H1 (cell line): ENCODE results near the gene SYNE4. TPM values are rescaled to one million over a fixed set of nuclear protein-coding genes. Genes with fewer than 3 reads are reported as not detected.

Experiments used
- ATF2 ChIP-seq: IDR thresholded peaks from 2 replicates; pipeline ENCODE4 v1.6.1; 2012; ENCODE audit warnings: low read length, inconsistent platforms
- MAX ChIP-seq: IDR thresholded peaks from 2 replicates; pipeline ENCODE4 v1.6.1; 2012; ENCODE audit warnings: inconsistent platforms
- POLR2A ChIP-seq, 2 experiments: IDR thresholded peaks; 1 replicate in 1 of 2; 2 replicates in 1 of 2; pipeline ENCODE4 v1.6.1; 2011; ENCODE audit warnings: low read depth in 2 of 2, low read length in 2 of 2, mild to moderate bottlenecking in 2 of 2; ENCODE audit errors: control extremely low read depth in 1 of 2
- polyA plus RNA-seq, 7 experiments: library from polyadenylated mRNA; depleted of rRNA in 3 of 7; stranded (reverse) in 5 of 7; unstranded in 2 of 7; fragments of >200 nt in 5 of 7; fragments of 200-250 nt in 2 of 7; gene quantifications; 1 replicate in 5 of 7; 2 replicates in 1 of 7; 4 replicates in 1 of 7; pipeline versions ENCODE4 v1.2.1 to v1.2.3, GENCODE V29; 2011 to 2013; ENCODE audit warnings: missing spikeins in 2 of 7, mixed read lengths in 2 of 7
- total RNA-seq: library from RNA; stranded (reverse); fragmentation: NEBNext Ultra II Directional; extraction: Animal tissue kit (Norgen Biotek cat#: 25700); gene quantifications from 2 replicates; pipeline ENCODE4 v1.2.1, GENCODE V29; 2021

The SYNE4 gene
- total and polyA plus RNA-seq, 2 of the 8 experiments (the other 6 are each of a cell fraction or from before 2014, with no cell fraction given) = 20.8 to 22.6 TPM

- TF ChIP-seq ATF2 (no peak), POLR2A (IDR thresholded peaks at IDR 0.05; ENCODE audit: control extremely low read depth in 1 of 2, low read depth in 2 of 2, low read length in 2 of 2) (no peak), MAX (no peak)
Measured at GRCh38 chr19:36026091-36026876, 17.7 kb upstream of the SYNE4 start (continued).
